Measurements from ENCODE around the gene EIF5A.

GRCh38 chr17:7332111-7332510, 24.7 kb downstream of the EIF5A start:
- TF ChIP-seq POLR2A (IDR thresholded peaks at IDR 0.05; ENCODE audit: low read depth, low read length): no peak
- no peak for TF ChIP-seq CTCF (IDR thresholded peaks at IDR 0.05; ENCODE audit: extremely low read depth in 1 of 2, insufficient read depth in 1 of 2, low read depth in 1 of 2, low read length in 2 of 2)
- no peak for TF ChIP-seq POLR2AphosphoS5 (IDR thresholded peaks at IDR 0.05; ENCODE audit: insufficient read depth, low read depth, low read length)
- no peak for TF ChIP-seq MAX (IDR thresholded peaks at IDR 0.05; ENCODE audit: insufficient read depth, insufficient read length)
- no peak for TF ChIP-seq EZH2 (IDR thresholded peaks at IDR 0.05; ENCODE audit: borderline replicate concordance, low read depth, low read length, severe bottlenecking)

All from endothelial cell of umbilical vein (primary cell).